ENCODE data around the gene DPF3.

Gene DPF3

GRCh38 chr14:72839351-72839750 lies 54.5 kb downstream of the DPF3 start:
- no peak for DNase-seq (ENCODE audit: low read depth)

GRCh38 chr14:72836085-72836484 lies 57.8 kb downstream of the DPF3 start:
- no peak for DNase-seq (ENCODE audit: low read depth)

- DNase-seq (ENCODE audit: low read depth): no peak
Measured at GRCh38 chr14:72833174-72833573, 60.7 kb downstream of the DPF3 start.

- no peak for DNase-seq (ENCODE audit: low read depth)
Measured at GRCh38 chr14:72830786-72831594, 62.9 kb downstream of the DPF3 start.

- DNase-seq (ENCODE audit: low read depth): no peak
Measured at GRCh38 chr14:72830356-72830755, 63.5 kb downstream of the DPF3 start.

GRCh38 chr14:72828604-72829003 lies 65.3 kb downstream of the DPF3 start:
- no peak for DNase-seq (ENCODE audit: low read depth)

GRCh38 chr14:72826039-72826438 lies 67.9 kb downstream of the DPF3 start:
- no peak for DNase-seq (ENCODE audit: low read depth)

- no peak for DNase-seq (ENCODE audit: low read depth)
Measured at GRCh38 chr14:72825486-72825885, 68.4 kb downstream of the DPF3 start.

- DNase-seq (ENCODE audit: low read depth): no peak
Measured at GRCh38 chr14:72824051-72824450, 69.8 kb downstream of the DPF3 start.

GRCh38 chr14:72822946-72823611 lies 70.8 kb downstream of the DPF3 start:
- DNase-seq (ENCODE audit: low read depth): no peak

GRCh38 chr14:72818998-72819397 lies 74.9 kb downstream of the DPF3 start:
- no peak for DNase-seq (ENCODE audit: low read depth)

GRCh38 chr14:72816287-72816686 lies 77.6 kb downstream of the DPF3 start:
- no peak for DNase-seq (ENCODE audit: low read depth)

GRCh38 chr14:72815430-72815829 lies 78.5 kb downstream of the DPF3 start:
- no peak for DNase-seq (ENCODE audit: low read depth)

GRCh38 chr14:72812292-72812851 lies 81.5 kb downstream of the DPF3 start:
- no peak for DNase-seq (ENCODE audit: low read depth)

GRCh38 chr14:72810201-72810600 lies 83.7 kb downstream of the DPF3 start:
- no peak for DNase-seq (ENCODE audit: low read depth)

- no peak for DNase-seq (ENCODE audit: low read depth)
Measured at GRCh38 chr14:72809063-72809462, 84.8 kb downstream of the DPF3 start.

GRCh38 chr14:72808564-72808963 lies 85.3 kb downstream of the DPF3 start:
- DNase-seq (ENCODE audit: low read depth): no peak

GRCh38 chr14:72802588-72802946 lies 91.3 kb downstream of the DPF3 start:
- no peak for DNase-seq (ENCODE audit: low read depth)

GRCh38 chr14:72801836-72802587 lies 91.9 kb downstream of the DPF3 start:
- DNase-seq (ENCODE audit: low read depth): no peak

- no peak for DNase-seq (ENCODE audit: low read depth)
Measured at GRCh38 chr14:72801381-72801812, 92.5 kb downstream of the DPF3 start.

GRCh38 chr14:72800848-72801370 lies 93.0 kb downstream of the DPF3 start:
- DNase-seq (ENCODE audit: low read depth): no peak

- DNase-seq (ENCODE audit: low read depth): no peak
Measured at GRCh38 chr14:72800296-72800695, 93.6 kb downstream of the DPF3 start.
